Measurements from ENCODE around the gene ADRB1.

DNA sequence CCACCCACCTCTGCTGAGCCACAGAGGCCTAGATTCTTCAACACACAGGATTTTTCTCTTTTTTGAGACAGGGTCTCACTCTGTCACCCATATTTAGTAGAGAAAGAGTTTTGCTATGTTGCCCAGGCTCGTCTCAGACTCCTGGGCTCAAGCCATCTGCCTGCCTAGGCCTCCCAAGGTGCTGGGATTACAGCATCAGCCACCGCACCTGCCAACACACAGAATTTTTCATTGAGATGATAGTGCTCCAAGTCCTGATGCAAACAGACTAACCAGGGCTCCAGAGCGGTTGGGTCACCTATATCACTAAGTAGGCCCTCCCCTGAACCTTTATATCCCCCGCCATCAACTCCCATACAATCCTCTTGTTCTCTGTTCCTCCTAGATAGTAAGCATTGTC is 24.4 kb upstream of the ADRB1 start:
- TF ChIP-seq EP300 (IDR thresholded peaks at IDR 0.05), result no peak
- TF ChIP-seq, protein P1, sequence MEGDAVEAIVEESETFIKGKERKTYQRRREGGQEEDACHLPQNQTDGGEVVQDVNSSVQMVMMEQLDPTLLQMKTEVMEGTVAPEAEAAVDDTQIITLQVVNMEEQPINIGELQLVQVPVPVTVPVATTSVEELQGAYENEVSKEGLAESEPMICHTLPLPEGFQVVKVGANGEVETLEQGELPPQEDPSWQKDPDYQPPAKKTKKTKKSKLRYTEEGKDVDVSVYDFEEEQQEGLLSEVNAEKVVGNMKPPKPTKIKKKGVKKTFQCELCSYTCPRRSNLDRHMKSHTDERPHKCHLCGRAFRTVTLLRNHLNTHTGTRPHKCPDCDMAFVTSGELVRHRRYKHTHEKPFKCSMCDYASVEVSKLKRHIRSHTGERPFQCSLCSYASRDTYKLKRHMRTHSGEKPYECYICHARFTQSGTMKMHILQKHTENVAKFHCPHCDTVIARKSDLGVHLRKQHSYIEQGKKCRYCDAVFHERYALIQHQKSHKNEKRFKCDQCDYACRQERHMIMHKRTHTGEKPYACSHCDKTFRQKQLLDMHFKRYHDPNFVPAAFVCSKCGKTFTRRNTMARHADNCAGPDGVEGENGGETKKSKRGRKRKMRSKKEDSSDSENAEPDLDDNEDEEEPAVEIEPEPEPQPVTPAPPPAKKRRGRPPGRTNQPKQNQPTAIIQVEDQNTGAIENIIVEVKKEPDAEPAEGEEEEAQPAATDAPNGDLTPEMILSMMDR (IDR thresholded peaks at IDR 0.05), result no peak
- TF ChIP-seq POLR2AphosphoS5 (IDR thresholded peaks at IDR 0.05), result no peak
- TF ChIP-seq POLR2A (IDR thresholded peaks at IDR 0.05), result no peak

Measured in gastroesophageal sphincter (tissue), 3 donors.